ENCODE measurements around the gene ZSWIM3.
A peak's percentile ranks its signal among the peaks of the same experiment; 100 is the strongest.
"Not testable (repeated sequence)": the region's sequence is repeated elsewhere in the genome, so short reads cannot be mapped to it uniquely, and the experiment has no call there.

Gene ZSWIM3

DNA sequence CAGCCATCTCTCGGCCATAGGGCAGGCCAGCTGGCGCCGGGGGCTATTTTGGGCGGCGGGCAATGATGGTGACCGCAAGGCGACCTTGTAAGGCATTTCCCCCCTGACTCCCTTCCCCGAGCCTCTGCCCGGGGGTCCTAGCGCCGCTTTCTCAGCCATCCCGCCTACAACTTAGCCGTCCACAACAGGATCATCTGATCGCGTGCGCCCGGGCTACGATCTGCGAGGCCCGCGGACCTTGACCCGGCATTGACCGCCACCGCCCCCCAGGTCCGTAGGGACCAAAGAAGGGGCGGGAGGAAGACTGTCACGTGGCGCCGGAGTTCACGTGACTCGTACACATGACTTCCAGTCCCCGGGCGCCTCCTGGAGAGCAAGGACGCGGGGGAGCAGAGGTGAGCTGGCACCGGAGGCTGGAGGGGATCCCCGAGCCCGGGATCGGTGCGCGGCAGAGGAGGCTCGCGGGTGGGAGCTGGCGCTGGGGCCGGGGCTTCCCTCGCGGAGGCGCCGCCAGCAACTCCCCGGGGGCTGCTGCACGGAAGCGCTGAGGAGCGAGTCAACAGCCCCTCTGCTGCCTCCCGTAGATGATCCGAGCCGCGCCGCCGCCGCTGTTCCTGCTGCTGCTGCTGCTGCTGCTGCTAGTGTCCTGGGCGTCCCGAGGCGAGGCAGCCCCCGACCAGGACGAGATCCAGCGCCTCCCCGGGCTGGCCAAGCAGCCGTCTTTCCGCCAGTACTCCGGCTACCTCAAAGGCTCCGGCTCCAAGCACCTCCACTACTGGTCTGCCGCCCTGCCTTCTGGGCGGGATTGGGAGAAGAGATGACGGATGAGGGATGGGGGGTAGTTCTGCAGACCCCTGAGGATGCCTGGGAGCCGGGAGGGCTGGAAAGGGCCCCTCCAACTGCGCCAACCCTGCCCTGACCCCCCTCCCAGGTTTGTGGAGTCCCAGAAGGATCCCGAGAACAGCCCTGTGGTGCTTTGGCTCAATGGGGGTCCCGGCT is 33.9 kb downstream of the ZSWIM3 start, which contains the start of the genes CTSA and NEURL2:
Gene CTSA, plus strand, starts transcription at position 351 of the 999 bp plus-strand sequence. Its CDS starts 234 bp downstream, at position 585.
Gene NEURL2, minus strand, starts transcription at position 224 of the 999 bp plus-strand sequence. Its CDS starts 217 bp downstream, at position 7.
- DNase-seq (ENCODE audit: low read depth in 2 of 2) = peak; percentile 79 to 85

DNA sequence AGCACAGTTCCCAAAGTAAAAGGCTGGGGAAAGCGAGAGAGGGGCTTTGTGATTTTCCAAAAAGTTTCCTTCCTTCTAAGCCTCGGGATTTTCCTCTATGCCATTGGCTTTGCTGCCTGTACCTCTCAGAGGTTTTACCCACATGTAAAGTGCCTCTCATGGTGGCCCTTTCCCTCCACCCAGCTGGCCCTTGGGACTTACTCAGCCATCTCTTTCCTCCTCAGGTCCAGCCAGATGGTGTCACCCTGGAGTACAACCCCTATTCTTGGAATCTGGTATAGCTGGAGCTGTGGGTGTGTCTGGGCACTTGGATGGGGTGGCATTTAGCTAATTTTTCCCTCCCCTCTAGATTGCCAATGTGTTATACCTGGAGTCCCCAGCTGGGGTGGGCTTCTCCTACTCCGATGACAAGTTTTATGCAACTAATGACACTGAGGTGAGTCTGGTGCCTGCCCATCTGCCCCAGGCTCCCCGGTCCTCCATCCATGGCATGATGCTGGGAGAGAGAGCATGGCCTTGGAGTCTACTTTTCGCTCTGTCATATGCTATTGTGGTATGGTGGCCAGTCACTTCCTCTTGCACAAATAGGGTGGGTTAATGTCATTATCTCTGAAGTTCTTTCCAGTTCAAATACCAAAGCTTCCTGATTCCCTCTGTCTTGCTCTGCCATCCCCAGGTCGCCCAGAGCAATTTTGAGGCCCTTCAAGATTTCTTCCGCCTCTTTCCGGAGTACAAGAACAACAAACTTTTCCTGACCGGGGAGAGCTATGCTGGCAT is 34.8 kb downstream of the ZSWIM3 start:
- no peak for DNase-seq (ENCODE audit: low read depth in 2 of 2)

GRCh38 chr20:45892828-45893500 is 35.5 kb downstream of the ZSWIM3 start:
- DNase-seq (ENCODE audit: low read depth in 2 of 2) = no peak

- no peak for DNase-seq (ENCODE audit: low read depth in 2 of 2)
Measured at GRCh38 chr20:45893831-45894230, 36.4 kb downstream of the ZSWIM3 start.

- DNase-seq (ENCODE audit: low read depth in 2 of 2) = no peak
Measured at GRCh38 chr20:45894797-45895196, 37.4 kb downstream of the ZSWIM3 start.

DNA sequence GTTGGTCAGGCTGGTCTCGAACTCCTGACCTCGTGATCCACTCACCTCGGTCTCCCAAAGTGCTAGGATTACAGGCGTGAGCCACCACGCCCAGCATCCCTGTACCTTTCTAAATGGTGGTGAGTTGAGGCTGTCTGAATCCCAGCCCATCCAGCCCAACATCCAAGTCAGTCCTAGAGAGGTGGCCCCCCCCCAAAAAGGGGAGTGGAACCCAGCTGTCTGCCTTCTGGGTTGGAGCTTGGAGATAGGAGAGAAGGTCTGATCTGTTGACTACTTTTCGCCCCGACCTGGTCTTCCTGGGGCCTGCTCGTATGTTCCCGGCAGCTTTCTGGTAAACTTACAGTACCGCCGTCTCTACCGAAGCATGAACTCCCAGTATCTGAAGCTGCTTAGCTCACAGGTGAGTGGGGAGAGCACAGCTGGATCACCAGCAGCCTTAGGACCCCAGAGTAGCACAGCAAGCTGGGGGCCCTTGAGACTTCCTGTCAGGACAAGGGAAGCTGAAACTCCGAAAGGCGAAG is 39.3 kb downstream of the ZSWIM3 start:
- no peak for DNase-seq (ENCODE audit: low read depth in 2 of 2)

DNA sequence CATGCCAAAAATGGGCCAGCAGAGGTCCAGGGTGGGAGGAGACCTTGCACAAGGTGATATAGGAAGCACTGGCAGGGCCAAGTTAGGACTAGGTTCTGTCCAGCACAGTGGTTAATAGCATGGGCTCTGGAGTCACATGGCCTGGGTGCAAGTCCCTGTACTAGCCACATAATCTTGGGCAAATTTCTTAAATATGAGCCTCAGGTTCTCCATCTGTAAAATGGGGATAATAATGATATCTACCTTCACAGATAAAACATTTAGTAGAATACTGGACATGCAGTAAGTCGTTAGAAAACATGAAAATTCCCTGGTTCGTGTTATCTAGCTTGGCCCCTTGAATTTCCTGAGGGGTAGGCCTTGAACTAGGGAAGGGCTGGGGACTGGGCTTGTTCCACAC is 39.9 kb downstream of the ZSWIM3 start:
- DNase-seq (ENCODE audit: low read depth in 2 of 2) = no peak

DNA sequence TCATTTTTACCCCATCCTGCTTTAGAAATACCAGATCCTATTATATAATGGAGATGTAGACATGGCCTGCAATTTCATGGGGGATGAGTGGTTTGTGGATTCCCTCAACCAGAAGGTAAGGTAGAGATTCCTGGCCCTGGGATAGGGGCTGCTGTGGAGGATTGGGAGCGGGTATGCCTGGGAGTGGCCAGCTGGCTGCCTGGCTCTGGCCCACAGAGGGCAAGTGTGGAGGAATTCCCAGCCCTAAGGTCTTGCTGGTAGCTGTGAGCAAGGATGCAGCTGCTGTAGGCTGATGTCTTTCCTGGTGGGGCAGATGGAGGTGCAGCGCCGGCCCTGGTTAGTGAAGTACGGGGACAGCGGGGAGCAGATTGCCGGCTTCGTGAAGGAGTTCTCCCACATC is 40.3 kb downstream of the ZSWIM3 start:
- DNase-seq (ENCODE audit: low read depth in 2 of 2) = no peak

DNA sequence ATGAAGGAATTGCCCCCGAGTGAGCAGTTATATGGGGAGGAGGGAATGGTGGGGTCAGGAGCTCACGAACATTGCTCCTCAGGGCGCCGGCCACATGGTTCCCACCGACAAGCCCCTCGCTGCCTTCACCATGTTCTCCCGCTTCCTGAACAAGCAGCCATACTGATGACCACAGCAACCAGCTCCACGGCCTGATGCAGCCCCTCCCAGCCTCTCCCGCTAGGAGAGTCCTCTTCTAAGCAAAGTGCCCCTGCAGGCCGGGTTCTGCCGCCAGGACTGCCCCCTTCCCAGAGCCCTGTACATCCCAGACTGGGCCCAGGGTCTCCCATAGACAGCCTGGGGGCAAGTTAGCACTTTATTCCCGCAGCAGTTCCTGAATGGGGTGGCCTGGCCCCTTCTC is 40.9 kb downstream of the ZSWIM3 start:
- DNase-seq (ENCODE audit: low read depth in 2 of 2) = no peak

DNA sequence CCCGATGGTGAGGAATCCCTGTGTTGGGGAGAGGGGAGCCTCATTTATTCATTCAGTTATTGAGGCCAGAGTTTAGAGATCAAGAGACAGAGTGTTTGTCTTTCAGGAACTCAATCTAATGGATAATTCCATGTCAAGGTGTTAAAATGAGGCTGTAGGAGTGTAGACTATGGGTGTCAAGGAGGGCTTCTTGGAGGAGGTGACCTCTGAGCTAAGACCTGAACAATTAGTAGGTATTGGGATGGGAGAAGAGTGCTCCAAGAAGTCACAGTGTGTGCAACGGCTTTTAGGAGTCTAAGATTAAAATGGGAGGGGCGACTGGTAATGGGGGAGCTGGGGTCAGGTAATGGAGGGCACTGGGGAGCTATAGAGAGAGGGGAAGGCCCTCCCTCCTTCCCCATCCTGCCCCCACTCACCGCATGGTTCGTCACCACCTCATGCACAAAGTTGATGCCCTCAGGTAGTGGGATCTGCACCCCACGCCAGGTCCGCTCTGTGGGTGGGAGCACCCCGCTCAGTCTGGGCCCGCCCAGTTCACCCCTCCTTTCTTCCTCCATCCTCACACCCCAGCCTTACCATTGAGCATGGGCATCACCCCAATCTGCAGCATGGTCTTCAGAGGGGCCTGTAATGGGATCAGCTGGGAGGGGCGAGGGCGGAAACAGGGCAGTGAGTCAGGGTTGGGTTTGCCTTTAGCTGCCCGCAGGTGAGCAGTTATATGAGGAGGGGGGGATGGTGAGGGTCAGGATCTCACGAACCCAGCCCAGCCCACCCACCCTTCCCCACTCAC is 41.8 kb downstream of the ZSWIM3 start:
- DNase-seq (ENCODE audit: low read depth in 2 of 2) = no peak

- not testable (repeated sequence) for DNase-seq (ENCODE audit: low read depth in 2 of 2)
Measured at GRCh38 chr20:45901332-45901731, 43.9 kb downstream of the ZSWIM3 start.

DNA sequence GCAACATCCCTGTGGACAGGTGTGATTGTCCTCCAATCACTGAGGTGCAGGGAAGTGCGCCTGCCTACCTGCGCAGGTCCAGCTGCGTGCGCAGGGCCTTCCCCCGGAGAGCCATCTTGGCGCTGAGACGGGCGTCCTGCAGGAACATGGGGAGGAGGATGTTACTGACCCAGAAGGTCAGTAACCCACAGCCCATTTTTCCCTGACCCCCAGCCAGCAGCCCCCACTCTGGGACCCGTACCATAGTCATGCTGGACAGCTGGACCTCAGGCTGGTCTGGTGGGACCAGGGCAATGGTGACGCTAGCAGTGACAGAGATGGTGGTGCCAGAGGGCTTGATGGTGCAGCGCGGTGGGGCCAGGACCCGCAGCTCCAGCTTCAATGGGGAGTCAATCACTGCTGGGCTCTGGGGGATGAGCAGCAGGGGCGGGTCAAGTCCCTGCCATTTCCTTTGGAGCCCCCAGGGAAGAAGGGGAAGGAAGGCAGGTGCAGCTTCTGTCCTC is 44.8 kb downstream of the ZSWIM3 start:
- no peak for DNase-seq (ENCODE audit: low read depth in 2 of 2)

DNA sequence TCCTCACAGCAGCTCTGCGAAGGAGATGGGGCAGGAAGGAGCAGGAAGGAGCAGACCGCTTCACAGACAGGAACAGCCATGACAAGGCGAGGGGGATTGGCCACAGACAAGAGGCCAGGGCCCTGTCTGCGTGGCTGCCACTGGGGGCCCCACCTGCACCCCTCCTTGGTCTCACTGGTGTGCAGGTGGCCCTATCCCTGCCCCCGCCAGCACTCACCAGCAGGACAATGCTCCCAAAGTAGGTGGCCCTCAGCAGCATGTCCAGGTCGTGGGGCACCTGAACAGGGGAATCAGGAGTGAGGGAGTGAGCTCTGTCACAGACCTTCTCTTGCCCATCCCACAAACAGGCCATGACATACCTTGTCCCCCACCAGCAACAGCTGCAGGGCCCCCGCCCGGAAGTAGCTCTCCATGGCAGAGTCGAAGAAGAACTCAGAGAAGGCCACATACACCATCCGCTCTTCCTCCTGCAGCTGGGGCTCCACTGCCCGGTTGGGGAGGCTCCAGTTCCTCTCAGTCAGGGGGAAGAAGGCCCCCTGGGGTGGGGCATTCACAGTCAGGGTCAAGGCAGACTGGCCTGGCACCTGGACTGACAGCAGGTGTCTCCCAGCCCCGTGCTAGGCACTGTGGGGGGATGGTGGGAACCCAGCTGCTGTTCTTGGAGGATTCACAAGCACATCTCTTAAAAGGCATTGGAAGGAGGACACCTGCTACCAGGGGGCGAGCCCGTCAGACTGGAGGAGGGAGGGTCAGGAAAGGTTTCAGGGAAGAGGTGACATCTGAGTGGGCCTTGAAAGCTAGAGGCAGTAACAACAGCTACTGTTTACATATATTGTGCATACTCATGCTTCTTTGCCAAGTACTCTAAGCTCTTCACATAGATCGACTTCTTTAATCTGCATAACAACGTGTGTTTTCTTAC is 47.4 kb downstream of the ZSWIM3 start:
- no peak for DNase-seq (ENCODE audit: low read depth in 2 of 2)

DNA sequence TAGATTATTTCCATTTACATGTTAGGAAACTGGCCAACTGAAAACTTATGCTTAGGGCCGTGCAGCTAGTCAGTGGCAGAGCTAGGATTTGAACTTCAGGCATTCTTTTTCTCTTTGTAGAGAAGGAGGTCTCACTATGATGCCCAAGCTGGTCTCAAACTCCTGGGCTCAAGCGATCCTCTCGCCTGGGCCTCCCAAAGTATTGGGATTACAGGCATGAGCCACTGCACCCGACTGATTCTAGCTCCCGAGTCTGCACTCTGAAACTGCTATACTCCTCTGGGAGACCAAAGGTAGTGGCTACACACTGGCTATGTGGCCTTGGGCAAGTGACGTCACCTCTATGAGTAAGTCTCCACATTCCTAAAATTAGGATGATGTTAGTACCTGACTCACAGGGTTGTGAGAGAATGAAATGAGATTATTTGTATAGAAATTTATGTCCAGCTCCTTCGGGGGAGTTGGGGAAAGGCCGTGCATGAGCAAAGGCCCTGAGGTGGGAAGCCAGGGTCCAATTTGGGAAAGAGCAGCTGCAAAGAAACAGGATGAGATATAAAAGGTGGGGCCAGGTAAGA is 48.2 kb downstream of the ZSWIM3 start:
- no peak for DNase-seq (ENCODE audit: low read depth in 2 of 2)

DNA sequence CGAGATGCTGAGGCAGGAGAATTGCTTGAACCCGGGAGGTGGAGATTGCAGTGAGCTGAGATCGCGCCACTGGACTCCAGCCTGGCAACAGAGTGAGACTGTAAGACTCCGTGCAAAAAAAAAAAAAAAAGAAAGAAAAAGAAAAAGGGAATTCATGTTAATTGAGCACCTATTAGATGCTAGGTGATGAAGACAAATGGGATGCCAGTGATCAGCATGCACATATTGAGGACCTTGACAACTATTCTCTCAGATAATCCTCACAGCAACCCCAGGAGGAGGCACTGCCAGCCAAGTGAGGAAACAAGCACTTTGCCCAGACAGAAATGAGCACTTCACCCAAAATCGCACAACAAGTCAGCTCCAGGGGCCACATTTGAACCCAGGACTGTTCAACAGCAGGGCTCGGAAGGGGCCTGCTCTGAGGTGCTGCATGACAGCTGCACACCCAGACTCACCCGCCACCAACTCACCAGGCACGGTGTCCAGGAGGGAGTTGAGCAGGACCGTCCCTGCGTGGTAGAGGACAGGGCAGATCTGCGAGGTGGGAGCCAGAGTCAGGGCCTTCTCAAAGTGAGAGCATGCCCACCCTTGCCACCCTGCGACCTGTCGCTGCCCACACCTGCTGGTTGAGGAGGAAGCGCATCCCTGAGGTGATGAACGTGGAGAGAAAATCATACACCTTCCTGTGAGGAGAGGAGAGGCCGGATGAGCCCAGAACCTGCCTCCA is 50.0 kb downstream of the ZSWIM3 start:
- no peak for DNase-seq (ENCODE audit: low read depth in 2 of 2)

GRCh38 chr20:45908084-45908483 is 50.7 kb downstream of the ZSWIM3 start:
- no peak for DNase-seq (ENCODE audit: low read depth in 2 of 2)

- no peak for DNase-seq (ENCODE audit: low read depth in 2 of 2)
Measured at GRCh38 chr20:45909336-45909808, 52.0 kb downstream of the ZSWIM3 start.
